Muscle of back (tissue), 13 donors: Measurements from ENCODE around the gene KLHL8. TPM values are rescaled to one million over a fixed set of nuclear protein-coding genes. Genes with fewer than 3 reads are reported as not detected.

Experiments used
- DNase-seq, 3 donors: peaks; one replicate each; pipeline versions ENCODE4 v3.0.0 to v3.0.0-alpha.2; 2013
- long read RNA-seq, 9 donors: transcript quantifications; one replicate each; lab custom pipeline, GENCODE V29; 2026
- polyA plus RNA-seq, 10 donors: library from polyadenylated mRNA; unstranded; fragments of 120-200 nt; gene quantifications; one replicate each; pipeline ENCODE4 v1.2.1, GENCODE V29; 2013; ENCODE audit not compliant: insufficient read length in 10 of 10

Gene KLHL8
- 10 to 100 TPM in 8 of 10 donors, 1 to 10 TPM in 2; 7.9 to 13.8 (median 11.1) TPM for polyA plus RNA-seq
- long read RNA-seq, donor 1 = 0 reads
- long read RNA-seq, donor 2, full-length matches to known transcripts = 2 of 2 reads
- long read RNA-seq, donor 2, partial matches to known transcripts = 0 of 2 reads
- long read RNA-seq, donor 2, other reads (novel, unspliced or antisense) = 0 of 2 reads
- long read RNA-seq, donor 3 = 0 reads
- long read RNA-seq, donor 4 = 0 reads
- long read RNA-seq, donor 5, full-length matches to known transcripts = 3 of 3 reads
- long read RNA-seq, donor 5, partial matches to known transcripts = 0 of 3 reads
- long read RNA-seq, donor 5, other reads (novel, unspliced or antisense) = 0 of 3 reads
- long read RNA-seq, donor 6, full-length matches to known transcripts = 1 of 1 reads
- long read RNA-seq, donor 6, partial matches to known transcripts = 0 of 1 reads
- long read RNA-seq, donor 6, other reads (novel, unspliced or antisense) = 0 of 1 reads
- long read RNA-seq, donor 7, full-length matches to known transcripts = 1 of 1 reads
- long read RNA-seq, donor 7, partial matches to known transcripts = 0 of 1 reads
- long read RNA-seq, donor 7, other reads (novel, unspliced or antisense) = 0 of 1 reads
- long read RNA-seq, donor 8, full-length matches to known transcripts = 1 of 1 reads
- long read RNA-seq, donor 8, partial matches to known transcripts = 0 of 1 reads
- long read RNA-seq, donor 8, other reads (novel, unspliced or antisense) = 0 of 1 reads
- long read RNA-seq, donor 9 = 0 reads

DNA sequence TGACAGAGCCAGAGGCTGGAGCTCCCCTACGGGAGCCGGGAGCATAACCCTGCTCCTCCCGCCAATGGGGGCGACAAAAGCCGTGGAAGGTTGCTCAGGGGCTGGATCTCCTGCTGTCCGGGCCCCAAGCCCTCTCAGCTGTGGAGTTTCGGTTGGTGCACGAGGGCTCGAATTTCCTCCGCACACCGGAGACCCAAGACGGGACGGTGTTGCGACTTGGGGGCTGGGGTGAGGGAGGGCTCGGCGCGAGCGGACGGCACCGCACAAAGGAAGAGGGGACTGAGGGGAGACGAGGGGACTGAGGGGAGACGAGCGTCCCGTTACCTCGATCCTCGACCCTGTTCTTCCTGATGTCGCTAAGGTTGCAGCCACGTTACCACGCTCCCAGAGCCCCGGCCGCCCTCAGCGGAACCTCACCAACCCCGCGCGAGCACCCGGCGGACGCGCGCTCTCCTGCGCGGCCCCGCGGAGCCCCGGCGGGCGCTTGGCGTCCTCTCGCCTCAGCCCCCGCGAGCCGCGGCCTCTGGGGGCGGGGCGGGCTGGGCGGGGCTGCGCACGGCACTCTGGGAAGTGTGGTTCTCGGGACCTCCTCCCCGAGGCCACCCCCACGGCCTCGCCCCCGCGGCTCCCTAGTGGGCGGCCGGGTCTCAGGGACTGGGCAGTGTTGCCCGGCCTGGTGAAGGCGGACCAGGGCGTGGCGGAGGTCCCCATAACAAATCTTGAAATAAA is at the start of gene KLHL8:
Gene KLHL8, minus strand, starts transcription at position 525 of the 729 bp plus-strand sequence. CDS start 25,079 bp downstream, outside the sequence.
- DNase-seq = peak; percentile 88 to 95 (median 89)

DNA sequence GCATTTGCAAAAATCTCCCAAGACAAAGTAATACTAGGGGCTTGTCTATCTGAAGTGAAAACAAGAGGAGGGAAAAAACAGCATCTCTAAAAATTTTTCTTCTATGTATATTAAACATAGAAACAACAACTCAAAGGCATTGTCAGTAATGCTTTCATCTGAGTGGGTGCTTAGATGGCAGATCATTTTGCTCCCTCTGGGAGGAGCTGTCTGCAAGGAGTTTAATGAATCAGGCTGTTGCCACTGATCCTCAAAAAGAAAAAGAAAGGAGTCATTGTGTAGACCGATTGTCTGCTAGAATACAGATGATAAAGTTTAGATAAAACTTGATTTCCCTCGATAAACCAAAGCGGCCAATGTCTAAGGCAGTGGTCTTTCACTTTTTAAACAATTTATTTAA is 49.7 kb upstream of the KLHL8 start:
- peak in 2 of 3 donors; percentile 2 to 13 for DNase-seq

DNA sequence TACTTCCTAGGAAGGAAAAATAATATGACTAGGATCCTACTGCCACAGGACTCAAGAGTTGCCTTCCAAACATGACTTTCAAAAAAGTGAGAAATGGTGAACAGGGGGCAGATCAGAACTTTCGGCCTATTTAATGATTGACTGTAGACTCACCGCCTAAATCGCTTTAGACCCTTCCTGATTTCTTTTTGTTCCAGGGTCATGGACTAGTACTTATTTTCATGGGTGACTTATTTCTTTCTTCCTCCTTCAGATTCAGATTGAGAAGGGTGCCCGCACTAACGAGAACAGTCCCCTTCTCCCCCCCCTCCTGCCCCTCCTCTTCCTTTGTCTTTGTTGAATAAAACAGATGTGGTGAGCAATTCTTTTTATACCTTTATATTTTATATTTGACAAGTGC is 48.0 kb upstream of the KLHL8 start:
- DNase-seq = no peak

DNA sequence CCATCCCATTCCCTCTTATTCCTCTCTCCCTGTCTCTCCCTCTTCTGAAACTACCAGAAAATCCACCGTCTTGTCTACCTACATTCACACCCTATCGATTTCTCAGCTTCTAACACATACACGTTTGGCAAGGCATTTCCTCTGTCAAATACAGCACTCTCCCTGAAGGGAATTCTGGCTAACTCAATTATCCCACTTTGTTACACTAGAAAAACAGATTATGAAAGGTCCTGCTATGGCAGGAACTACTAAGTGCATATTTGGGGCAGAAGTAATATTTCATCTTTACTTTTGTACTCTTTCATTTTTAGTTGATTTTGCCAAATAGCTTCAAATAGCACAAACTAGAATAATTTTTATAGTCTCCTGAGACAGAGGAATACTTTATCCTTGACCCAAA is 46.6 kb upstream of the KLHL8 start:
- no peak for DNase-seq

DNA sequence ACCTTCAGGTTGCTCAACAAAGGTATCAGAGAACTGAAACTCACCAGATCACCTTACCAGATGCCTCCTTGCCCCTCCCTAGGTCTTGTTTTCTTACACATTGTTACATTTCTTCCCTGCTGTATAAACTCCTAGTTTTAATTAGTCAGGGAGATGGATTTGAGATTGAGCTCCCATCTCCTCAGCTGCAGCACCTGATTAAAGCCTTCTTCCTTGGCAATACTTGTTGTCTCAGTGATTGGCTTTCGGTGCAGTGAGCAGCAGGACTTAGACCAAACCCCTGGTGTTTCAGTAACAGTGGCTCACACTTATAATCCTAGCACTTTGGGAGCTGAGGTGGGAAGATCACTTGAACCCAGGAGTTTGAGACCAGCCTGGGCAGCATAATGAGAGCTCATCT is 42.5 kb upstream of the KLHL8 start:
- no peak for DNase-seq

DNA sequence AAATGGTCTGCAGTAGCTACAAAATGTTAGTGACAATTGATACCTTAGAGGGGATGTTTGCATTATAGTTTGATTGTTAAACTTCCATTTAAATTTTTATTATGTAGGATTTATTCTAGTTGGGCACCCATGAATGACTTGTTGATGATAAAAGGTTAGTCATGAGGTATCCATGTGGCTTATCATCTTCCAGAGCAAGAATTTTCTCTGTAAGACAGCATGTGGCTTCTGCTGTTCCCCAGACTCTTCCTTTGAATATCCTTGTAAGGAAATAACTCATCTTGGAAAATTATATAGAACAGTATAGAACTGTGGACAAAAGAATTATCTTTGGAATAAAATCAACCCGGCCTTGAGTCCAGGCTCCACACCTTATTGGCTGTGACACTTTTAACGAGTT is 40.1 kb upstream of the KLHL8 start:
- DNase-seq = no peak

DNA sequence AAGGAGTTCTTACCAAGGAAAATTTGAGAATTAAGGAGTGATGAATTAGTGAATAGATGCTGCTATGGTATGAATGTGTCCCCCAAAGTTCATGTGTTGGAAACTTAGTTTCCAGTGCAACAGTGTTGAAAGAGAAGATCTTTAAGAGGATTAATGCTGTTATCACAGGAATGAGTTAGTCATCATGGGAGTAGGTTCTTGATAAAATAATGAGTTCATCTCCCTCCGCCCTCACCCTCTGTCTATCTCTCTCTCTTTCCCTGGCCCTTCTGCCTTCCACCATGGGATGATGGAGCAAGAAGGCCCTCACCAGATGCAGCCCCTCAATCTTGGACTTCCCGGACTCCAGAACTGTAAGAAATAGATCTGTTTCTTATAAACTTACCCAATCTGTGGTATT is 38.3 kb upstream of the KLHL8 start:
- DNase-seq = no peak

DNA sequence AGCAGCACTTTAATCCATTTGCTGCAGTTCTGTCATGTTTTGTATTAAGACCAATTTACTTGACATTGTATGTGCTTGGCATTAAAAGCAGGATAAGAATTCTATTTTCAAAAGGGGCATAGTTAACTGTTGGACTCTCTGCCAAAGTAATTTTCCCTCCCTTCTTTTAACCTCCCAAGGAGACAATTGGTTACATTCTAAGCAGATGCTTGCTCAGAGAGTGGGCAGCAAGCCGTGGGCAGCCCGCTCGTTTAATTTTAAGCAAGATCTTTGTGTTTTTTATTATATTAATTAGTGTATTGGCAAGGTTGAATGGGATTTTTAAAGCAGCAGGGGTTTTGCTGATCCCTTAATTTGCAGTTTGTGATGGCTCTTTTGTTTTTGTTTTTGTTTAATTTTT is 37.1 kb upstream of the KLHL8 start:
- DNase-seq = no peak

DNA sequence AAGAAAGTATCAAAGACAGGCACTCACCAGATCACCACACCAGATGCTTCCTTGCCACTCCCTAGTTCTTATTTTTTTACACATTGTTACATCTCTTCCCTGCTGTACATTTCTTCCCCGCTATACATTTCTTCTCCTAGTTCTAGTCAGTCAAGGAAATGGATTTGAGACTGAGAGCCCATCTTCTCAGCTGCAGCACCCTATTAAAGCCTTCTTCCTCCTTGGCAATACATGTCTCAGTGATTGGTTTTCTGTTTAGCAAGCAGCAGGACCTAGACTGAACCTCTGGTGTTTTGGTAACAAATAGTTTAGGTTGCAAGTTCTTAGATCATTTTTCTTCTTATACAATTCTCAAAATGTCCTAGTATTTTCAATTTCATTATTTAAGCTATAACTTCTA is 35.3 kb upstream of the KLHL8 start:
- DNase-seq = no peak

DNA sequence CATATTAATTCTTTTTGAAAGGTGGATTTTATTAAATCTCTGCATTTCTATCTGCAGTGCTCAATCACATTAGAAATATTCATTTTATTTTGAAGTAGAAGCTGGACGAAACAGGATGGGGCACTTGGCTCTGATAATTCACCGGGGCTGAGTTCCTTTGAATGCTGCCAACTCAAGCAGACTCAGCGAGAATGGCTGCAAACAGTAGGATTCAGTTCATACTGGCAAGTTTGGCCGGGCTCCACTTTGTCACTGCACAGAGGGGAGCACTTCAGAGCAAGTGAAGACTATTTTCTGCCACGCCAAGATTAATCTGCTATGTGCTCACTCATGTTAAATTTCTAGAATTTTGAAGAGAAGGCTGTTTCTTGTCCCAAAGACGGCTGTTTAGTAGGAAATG is 30.7 kb upstream of the KLHL8 start:
- peak in 1 of 3 donors; percentile 31 for DNase-seq

DNA sequence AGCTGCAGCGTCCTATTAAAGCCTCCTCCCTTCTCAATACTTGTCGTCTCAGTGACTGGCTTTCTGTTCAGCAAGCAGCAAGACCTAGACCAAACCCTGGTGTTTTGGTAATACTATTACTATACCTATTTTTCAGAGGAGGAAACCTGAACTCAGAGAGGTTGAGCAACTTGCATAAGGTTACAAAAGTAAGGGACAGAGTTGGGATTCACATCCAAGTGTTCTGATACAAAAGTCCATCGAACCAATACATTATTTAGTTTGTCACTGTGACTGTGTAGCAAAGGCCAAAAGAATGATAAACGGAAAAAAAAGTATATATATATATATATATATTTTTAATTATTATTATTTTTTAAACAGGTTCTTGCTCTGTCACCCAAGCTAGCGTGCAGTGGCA is 29.9 kb upstream of the KLHL8 start:
- no peak for DNase-seq

DNA sequence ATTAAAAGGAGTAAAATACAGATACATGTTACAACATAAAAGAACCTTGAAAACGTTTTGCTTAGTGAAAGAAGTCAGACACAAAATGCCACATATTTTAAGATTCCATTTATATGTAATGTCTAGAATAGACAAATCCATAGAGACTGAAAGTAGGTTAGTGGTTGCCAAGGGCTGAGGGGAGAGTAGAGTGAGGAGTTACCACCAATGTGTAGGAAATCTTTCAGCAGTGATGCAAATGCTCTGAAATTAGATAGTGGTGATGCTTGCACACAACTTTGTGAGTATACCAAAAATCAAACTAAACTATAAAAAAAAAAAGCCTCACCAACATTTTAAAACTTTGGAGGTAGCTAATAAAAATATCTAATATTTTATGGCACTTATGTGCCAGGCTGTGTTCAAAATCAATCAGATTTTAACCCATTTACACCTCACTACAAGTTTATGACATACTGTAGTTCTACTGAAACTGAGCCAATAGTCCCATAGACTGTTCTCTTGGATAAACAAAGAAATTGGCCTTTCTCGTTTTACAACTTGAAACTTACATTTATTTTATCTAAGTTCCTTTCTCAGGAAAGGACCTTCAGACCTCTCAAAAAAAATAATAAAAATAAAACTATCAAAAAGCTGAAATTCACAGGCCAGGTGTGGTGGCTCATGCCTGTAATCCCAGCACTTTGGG is 29.1 kb upstream of the KLHL8 start:
- DNase-seq = no peak

DNA sequence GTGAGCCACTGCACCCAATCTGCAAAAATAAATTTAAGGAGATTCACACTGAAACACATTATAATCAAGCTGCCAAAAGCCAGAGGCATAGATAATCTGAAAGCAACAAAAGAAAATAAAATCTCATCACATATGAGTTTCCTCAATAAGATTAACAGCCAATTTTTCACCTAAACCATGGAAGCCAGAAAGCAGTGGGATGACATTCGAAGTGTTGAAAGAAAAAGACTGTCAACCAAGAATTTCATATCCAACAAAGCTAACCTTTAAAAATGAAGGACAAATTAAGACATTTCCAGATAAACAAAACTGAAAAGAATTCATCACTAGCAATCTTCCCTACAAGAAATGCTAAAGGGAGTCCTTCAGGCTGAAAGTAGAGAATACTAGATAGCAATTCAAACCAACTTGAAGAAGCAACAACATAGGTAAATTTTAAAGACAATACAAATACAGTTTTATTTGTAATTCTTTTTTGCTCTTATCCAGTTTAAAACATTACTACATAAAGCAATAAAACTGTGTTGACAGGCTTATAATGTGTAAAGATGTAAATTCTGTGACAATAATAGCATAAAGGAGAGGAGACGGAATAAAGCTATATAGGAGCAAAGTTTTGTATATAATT is 23.1 kb upstream of the KLHL8 start:
- no peak for DNase-seq

DNA sequence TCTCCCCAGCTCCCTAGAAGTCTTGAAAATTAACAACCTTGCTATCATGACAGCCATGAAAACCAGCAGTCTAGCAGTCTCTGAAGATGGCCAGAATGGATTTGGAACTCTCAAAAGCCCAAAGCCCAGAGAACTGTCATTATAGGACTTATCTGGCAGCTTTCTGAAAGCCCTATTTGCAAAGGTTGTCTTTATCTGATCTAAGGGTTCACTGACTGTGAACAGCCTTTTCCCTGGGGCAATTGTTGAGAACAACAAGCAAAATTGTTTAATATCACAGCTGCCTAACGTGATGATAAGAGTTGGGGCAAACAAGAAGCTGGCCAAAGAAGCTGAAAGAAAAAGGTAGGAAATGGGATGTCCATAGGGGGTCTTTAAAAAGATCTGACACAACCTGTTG is 20.9 kb upstream of the KLHL8 start:
- DNase-seq = no peak

DNA sequence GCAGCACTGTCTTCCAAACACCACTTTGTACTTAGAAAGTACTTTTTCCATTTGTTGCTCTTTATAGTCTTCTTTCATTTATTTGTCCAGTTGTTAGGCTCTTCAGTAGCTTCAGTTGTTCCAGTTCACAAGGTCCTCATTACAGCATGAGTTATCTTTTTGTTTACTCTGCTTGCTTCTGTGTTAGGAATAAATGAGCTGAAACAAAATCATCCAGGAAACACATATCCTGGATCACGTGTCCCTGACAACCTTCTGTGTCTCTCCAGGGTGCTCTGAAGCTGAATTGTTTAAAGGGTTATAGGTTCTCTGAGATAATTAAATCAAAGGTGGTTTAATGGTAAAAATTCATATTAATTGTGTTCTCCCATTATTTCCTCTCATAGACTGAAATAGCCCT is 19.9 kb upstream of the KLHL8 start:
- DNase-seq = no peak

DNA sequence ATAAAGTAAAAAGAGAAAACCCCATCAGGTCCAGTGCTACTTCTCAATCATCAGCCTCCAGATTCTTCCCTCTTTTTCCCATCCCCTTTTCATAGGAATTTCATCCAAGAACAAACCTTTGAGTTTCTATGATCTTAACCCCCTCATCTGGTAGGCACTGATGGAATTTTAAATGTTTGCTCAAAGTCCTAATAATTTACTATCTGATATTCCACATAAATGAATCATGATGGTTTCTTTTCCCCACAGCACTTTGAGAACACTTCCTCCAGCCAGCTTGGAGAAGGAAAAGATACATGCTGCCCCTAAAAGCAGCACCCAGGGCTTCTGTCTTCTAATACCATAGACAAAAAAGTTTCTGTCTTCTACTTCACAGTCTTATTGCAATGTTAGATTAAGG is 19.4 kb upstream of the KLHL8 start:
- no peak for DNase-seq

DNA sequence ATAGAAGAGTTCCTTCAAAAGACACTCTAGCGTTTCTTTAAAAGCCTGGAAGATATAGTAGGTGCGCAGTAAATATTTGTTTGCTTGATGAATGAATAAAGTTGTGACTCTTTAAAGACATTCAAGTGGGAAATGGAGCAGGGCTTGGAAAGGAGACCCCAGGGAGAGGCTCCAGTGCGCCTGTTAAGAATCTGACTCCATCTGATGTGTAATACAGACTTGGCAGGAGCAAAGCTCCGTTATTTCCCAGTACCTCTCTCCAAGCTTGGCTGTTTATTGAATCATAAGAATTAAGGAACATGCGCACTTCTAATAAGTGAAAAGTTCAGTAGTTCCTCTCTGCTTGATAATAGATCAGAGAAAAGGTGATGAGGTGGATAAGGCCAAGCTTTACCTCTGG is 18.8 kb upstream of the KLHL8 start:
- DNase-seq = no peak

DNA sequence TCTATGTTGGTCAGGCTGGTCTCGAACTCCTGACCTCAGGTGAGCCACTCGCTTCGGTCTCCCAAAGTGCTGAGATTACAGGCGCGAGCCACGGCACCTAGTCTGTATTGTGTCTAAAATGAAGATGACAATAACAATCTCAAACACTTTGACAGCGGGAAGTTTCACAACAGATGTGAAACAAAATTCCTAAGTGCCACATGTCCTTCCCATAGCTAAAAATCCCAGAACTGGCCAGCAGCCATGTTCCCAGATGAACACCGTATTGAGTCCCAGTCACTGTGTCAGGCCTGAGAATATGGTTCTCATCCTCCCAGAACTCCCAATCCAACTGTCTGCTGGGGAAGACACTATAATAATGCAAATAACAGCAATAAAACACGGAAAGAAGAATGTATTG is 16.4 kb upstream of the KLHL8 start:
- DNase-seq = no peak

DNA sequence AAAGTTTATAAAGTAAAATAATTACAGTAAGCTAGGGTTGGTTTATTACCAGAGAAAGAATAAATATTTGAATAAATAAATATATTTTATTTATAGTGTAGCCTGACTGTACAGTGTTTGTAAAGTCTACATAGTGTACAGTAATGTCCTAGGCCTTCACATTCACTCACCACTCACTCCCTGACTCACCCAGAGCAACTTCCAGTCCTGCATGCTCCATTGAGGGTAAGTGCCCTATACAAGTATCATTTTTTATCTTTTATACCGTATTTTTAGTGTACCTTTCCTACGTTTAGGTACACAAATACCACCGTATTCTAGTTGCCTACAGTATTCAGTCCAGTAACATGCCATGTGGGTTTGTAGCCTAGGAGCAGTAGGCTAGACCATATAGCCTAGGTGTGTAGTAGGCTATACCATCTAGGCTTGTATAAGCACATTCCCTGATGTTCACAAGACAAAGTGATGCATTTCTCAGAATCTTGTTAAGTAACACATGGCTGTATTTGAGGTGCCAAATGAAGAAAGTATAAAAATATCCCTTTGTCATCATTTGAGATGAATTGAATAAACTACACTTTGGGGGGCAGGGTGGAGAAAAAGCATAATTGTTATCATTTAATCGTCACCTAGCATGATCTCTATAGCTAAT is 14.7 kb upstream of the KLHL8 start:
- DNase-seq = no peak

DNA sequence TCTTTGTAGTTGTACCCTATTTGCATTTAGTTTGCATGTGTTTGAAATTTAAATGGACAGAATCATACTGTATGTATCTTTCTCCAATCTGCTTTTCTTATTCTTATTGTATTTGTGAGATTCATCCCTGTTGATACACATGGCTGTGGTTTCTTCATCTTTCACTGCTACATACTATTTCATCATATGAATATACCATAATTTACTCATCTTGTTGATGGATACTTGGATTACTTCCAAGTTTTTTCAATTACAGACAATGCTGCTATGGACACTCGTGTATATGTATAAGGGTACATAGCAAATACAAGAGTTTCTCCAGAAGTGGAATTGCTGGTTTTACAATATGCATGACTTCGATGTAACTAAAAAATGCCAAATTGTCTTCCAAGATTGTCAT is 11.8 kb upstream of the KLHL8 start:
- no peak for DNase-seq

DNA sequence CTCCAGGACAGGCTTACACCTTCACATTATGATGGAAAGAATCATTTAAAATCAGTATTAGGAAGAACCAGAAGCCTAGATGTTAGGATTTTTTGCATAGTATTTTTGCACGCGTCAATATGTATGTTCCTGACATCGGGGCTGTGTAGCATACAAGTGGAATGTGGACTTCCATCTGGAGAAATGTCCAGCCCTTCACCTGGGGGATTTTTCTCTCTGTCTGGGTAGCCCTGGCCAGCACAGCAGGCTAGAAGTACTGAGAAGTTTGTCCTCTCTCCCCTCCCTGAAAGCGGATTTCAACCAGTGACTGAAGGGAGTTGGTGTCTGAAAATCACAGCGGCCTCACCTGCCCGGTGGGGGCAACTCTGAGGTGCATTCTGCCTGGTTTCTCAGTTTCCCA is 10.4 kb upstream of the KLHL8 start:
- DNase-seq = no peak
